HG02981 (cell line): ENCODE measurements around the gene GSTM4.
"Not testable (repeated sequence)": the region's sequence is repeated elsewhere in the genome, so short reads cannot be mapped to it uniquely, and the experiment has no call there.

Experiments
- ATAC-seq: cut with Tn5 transposase; IDR thresholded peaks from one replicate; pipeline ENCODE4 v1.9.1; 2021; ENCODE audit warnings: mild to moderate bottlenecking, moderate library complexity; ENCODE audit not compliant: unreplicated experiment

The GSTM4 gene

GRCh38 chr1:109637446-109637845 is 18.5 kb upstream of the GSTM4 start:
- ATAC-seq = no peak

- no peak for ATAC-seq
Measured at GRCh38 chr1:109639063-109639840, 16.6 kb upstream of the GSTM4 start.

- no peak for ATAC-seq
Measured at GRCh38 chr1:109639841-109640184, 16.1 kb upstream of the GSTM4 start.

- no peak for ATAC-seq
Measured at GRCh38 chr1:109640285-109640865, 15.5 kb upstream of the GSTM4 start.

GRCh38 chr1:109641078-109641740 is 14.7 kb upstream of the GSTM4 start:
- ATAC-seq = no peak

GRCh38 chr1:109641861-109642260 is 14.0 kb upstream of the GSTM4 start:
- no peak for ATAC-seq

- no peak for ATAC-seq
Measured at GRCh38 chr1:109642626-109643025, 13.3 kb upstream of the GSTM4 start.

- ATAC-seq = peak; percentile 84
Measured at GRCh38 chr1:109643385-109644230, 12.3 kb upstream of the GSTM4 start.

GRCh38 chr1:109644670-109645069 is 11.2 kb upstream of the GSTM4 start:
- no peak for ATAC-seq

- ATAC-seq = no peak
Measured at GRCh38 chr1:109649491-109649914, 6.4 kb upstream of the GSTM4 start.

- ATAC-seq = no peak
Measured at GRCh38 chr1:109650609-109651008, 5.3 kb upstream of the GSTM4 start.

- no peak for ATAC-seq
Measured at GRCh38 chr1:109652402-109652801, 3.5 kb upstream of the GSTM4 start.

GRCh38 chr1:109653306-109653705 is 2.6 kb upstream of the GSTM4 start:
- ATAC-seq = no peak

GRCh38 chr1:109654519-109654918 is 1.4 kb upstream of the GSTM4 start:
- ATAC-seq = no peak

- no peak for ATAC-seq
Measured at GRCh38 chr1:109657395-109657794, 1.5 kb downstream of the GSTM4 start.

GRCh38 chr1:109657970-109658369 is 2.1 kb downstream of the GSTM4 start:
- ATAC-seq = no peak

- ATAC-seq = no peak
Measured at GRCh38 chr1:109658533-109659042, 2.7 kb downstream of the GSTM4 start.

- no peak for ATAC-seq
Measured at GRCh38 chr1:109659145-109659544, 3.2 kb downstream of the GSTM4 start.

GRCh38 chr1:109659997-109660690 is 4.2 kb downstream of the GSTM4 start:
- ATAC-seq = no peak

- ATAC-seq = not testable (repeated sequence)
Measured at GRCh38 chr1:109660691-109661026, 4.8 kb downstream of the GSTM4 start.

GRCh38 chr1:109661391-109661790 is 5.5 kb downstream of the GSTM4 start:
- ATAC-seq = no peak
